ENCODE results near the gene ARHGAP44. TPM values are rescaled to one million over a fixed set of nuclear protein-coding genes. Genes with fewer than 3 reads are reported as not detected.

The ARHGAP44 gene
- total RNA-seq, 1 experiment from 2014 or later, result 9.9 TPM

- no peak overlapping the region for H3K23ac ChIP-seq (ENCODE audit: insufficient read length, low read depth, low read length)
- no peak overlapping the region for H2AFZ ChIP-seq (ENCODE audit: low read length)
- 0 out of 4 replicates have a peak, but pooled peaks cover 0 to 2% of the 10 kb centered on the region in 2 experiments for H3K4me1 Mint-ChIP-seq
- H3K4me1 ChIP-seq (ENCODE audit: insufficient read depth, low read length), result no peaks in the 10 kb centered on the region
- no peaks in the 10 kb centered on the region for H3K9me3 ChIP-seq (ENCODE audit: control insufficient read depth, low read depth, low read length)
- WGBS (ENCODE audit: extremely low coverage, insufficient read length, low lambda C conversion rate), result no CpG with 5 or more reads among the region's 14 CpGs
- H2BK20ac ChIP-seq (ENCODE audit: low read depth, low read length, poor library complexity, severe bottlenecking), result no peak overlapping the region
- H3K9me3 Mint-ChIP-seq, result no peaks in the 10 kb centered on the region
- no peak overlapping the region for H2BK5ac ChIP-seq (ENCODE audit: insufficient read length, low read length)
- no peak overlapping the region for H4K5ac ChIP-seq (ENCODE audit: insufficient read length, low read depth, low read length)
- H2BK120ac ChIP-seq (ENCODE audit: low read depth, low read length, poor library complexity, severe bottlenecking), result no peak overlapping the region
- H4K8ac ChIP-seq (replicated peaks; ENCODE audit: insufficient read length, low read depth, low read length), result no peak overlapping the region
- H4K91ac ChIP-seq (ENCODE audit: insufficient read length, low read depth, low read length), result no peak overlapping the region
- H3K27me3 Mint-ChIP-seq (ENCODE audit: low read depth), result peaks cover 2% of the 10 kb centered on the region; the same call in 1 of the 2 replicates
- H3K18ac ChIP-seq (ENCODE audit: insufficient read length, low read depth, low read length), result no peak overlapping the region
- no peak overlapping the region for H3K14ac ChIP-seq (ENCODE audit: insufficient read depth, low read length)
- H3K36me3 Mint-ChIP-seq (ENCODE audit: insufficient read depth in 1 of 3, low read depth in 3 of 3), result peaks cover 31 to 91% (median 86%) of the 10 kb centered on the region in 3 experiments
- no peak overlapping the region for H3K4me3 Mint-ChIP-seq
- DNase-seq, result no peak
- no peaks in the 10 kb centered on the region for H3K79me2 ChIP-seq (ENCODE audit: insufficient read depth, low read length)
- no peak overlapping the region for H3K4ac ChIP-seq (ENCODE audit: low read depth, low read length)
- no peak overlapping the region for H3K27ac Mint-ChIP-seq
- no peaks in the 10 kb centered on the region for H4K20me1 ChIP-seq (ENCODE audit: control insufficient read depth, insufficient read depth, insufficient read length)
- H2BK15ac ChIP-seq (ENCODE audit: low read depth, low read length), result no peak overlapping the region
- no peak overlapping the region for H2BK12ac ChIP-seq (ENCODE audit: insufficient read length, low read depth, low read length)
- no peak overlapping the region for H2AK5ac ChIP-seq (ENCODE audit: insufficient read length, low read length)
- H3K27me3 ChIP-seq (ENCODE audit: insufficient read depth, low read length), result no peaks in the 10 kb centered on the region
- H3K23me2 ChIP-seq (ENCODE audit: insufficient read length, low read depth, low read length, poor library complexity, severe bottlenecking), result no peaks in the 10 kb centered on the region
- H3T11ph ChIP-seq (ENCODE audit: low read length), result no peak overlapping the region
- H3K4me2 ChIP-seq (ENCODE audit: insufficient read depth, insufficient read length, low read length), result no peak overlapping the region
- H3K56ac ChIP-seq (ENCODE audit: insufficient read length, low read depth, low read length), result no peak overlapping the region
- TF ChIP-seq, protein P1, sequence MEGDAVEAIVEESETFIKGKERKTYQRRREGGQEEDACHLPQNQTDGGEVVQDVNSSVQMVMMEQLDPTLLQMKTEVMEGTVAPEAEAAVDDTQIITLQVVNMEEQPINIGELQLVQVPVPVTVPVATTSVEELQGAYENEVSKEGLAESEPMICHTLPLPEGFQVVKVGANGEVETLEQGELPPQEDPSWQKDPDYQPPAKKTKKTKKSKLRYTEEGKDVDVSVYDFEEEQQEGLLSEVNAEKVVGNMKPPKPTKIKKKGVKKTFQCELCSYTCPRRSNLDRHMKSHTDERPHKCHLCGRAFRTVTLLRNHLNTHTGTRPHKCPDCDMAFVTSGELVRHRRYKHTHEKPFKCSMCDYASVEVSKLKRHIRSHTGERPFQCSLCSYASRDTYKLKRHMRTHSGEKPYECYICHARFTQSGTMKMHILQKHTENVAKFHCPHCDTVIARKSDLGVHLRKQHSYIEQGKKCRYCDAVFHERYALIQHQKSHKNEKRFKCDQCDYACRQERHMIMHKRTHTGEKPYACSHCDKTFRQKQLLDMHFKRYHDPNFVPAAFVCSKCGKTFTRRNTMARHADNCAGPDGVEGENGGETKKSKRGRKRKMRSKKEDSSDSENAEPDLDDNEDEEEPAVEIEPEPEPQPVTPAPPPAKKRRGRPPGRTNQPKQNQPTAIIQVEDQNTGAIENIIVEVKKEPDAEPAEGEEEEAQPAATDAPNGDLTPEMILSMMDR (conservative IDR thresholded peaks at IDR 0.05), result no peak
- no peak overlapping the region for H3K9ac ChIP-seq (ENCODE audit: extremely low read depth, insufficient read length, low read length)
- H3K79me1 ChIP-seq (ENCODE audit: insufficient read depth, low read depth, low read length, poor library complexity, severe bottlenecking), result no peaks in the 10 kb centered on the region
- H3K27ac ChIP-seq (ENCODE audit: insufficient read length, low read depth, low read length), result no peak overlapping the region
Measured at GRCh38 chr17:12993631-12994030, 204.3 kb downstream of the ARHGAP44 start.
